ENCODE data around the gene MESP1. TPM values are rescaled to one million over a fixed set of nuclear protein-coding genes. Genes with fewer than 3 reads are reported as not detected.
"Not testable (repeated sequence)": the region's sequence is repeated elsewhere in the genome, so short reads cannot be mapped to it uniquely, and the experiment has no call there.

The MESP1 gene
- polyA plus RNA-seq, 1 experiment, result 0.49 TPM

- no peaks in the 10 kb centered on the region for H3K27me3 ChIP-seq (ENCODE audit: control insufficient read depth, insufficient read depth, low read length)
- H3K36me3 ChIP-seq (ENCODE audit: control insufficient read depth, insufficient read depth, low read length), result peaks cover 56% of the 10 kb centered on the region
- ChIA-PET CTCF (interaction anchor here (0.8 to 1.8 kb wide), 4 partner anchors 15 to 79 kb away, joined by 3 to 6 read pairs (median 5); no protein-coding TSS in a partner anchor), POLR2A (no interaction called here)
- TF ChIP-seq CTCF (IDR thresholded peaks at IDR 0.05; ENCODE audit: insufficient read depth, low read depth, low read length), result no peak
- no peak overlapping the region for H3K4me3 ChIP-seq (ENCODE audit: low read depth, low read length)
- DNase-seq (ENCODE audit: low read depth), result no peak
These were observed 44.9 kb upstream of the MESP1 start for GRCh38 chr15:89795996-89796395.

- ChIA-PET CTCF (interaction anchor here (1.0 to 1.8 kb wide), 3 partner anchors 14 to 80 kb away, joined by 4 to 6 read pairs (median 6); no protein-coding TSS in a partner anchor), POLR2A (interaction anchor here (0.6 kb wide), 1 partner anchor 14 kb away, joined by 5 read pairs; no protein-coding TSS in a partner anchor)
- no peaks in the 10 kb centered on the region for H3K27me3 ChIP-seq (ENCODE audit: control insufficient read depth, insufficient read depth, low read length)
- peaks cover 54% of the 10 kb centered on the region for H3K36me3 ChIP-seq (ENCODE audit: control insufficient read depth, insufficient read depth, low read length)
- no peak overlapping the region for H3K4me3 ChIP-seq (ENCODE audit: low read depth, low read length)
- TF ChIP-seq CTCF (IDR thresholded peaks at IDR 0.05; ENCODE audit: insufficient read depth, low read depth, low read length), result no peak
- no peak for DNase-seq (ENCODE audit: low read depth)
These were observed 43.7 kb upstream of the MESP1 start for GRCh38 chr15:89794627-89795241.

GRCh38 chr15:89792106-89792805 is 41.2 kb upstream of the MESP1 start:
- CTCF ChIA-PET, result interaction anchor here (0.6 to 1.4 kb wide), 2 partner anchors 14 to 137 kb away, joined by 3 read pairs; no protein-coding TSS in a partner anchor

GRCh38 chr15:89790661-89791060 is 39.6 kb upstream of the MESP1 start:
- no peak overlapping the region for H3K4me3 ChIP-seq (ENCODE audit: low read depth, low read length)
- H3K36me3 ChIP-seq (ENCODE audit: control insufficient read depth, insufficient read depth, low read length), result peaks cover 31% of the 10 kb centered on the region
- TF ChIP-seq CTCF (IDR thresholded peaks at IDR 0.05; ENCODE audit: insufficient read depth, low read depth, low read length), result no peak
- no peaks in the 10 kb centered on the region for H3K27me3 ChIP-seq (ENCODE audit: control insufficient read depth, insufficient read depth, low read length)
- DNase-seq (ENCODE audit: low read depth), result no peak
- ChIA-PET CTCF (interaction anchor here (1.6 kb wide), 1 partner anchor 84 kb away, joined by 5 read pairs; no protein-coding TSS in a partner anchor), POLR2A (no interaction called here)

More at GRCh38 chr15:89792106-89792805, 41.2 kb upstream of the MESP1 start:
- Histone ChIP-seq H3K36me3 (ENCODE audit: control insufficient read depth, insufficient read depth, low read length) (peaks cover 37% of the 10 kb centered on the region), H3K4me3 (ENCODE audit: low read depth, low read length) (no peak overlapping the region), H3K27me3 (ENCODE audit: control insufficient read depth, insufficient read depth, low read length) (no peaks in the 10 kb centered on the region)
- no peak for TF ChIP-seq CTCF (IDR thresholded peaks at IDR 0.05; ENCODE audit: insufficient read depth, low read depth, low read length)
- POLR2A ChIA-PET, result no interaction called here
- DNase-seq (ENCODE audit: low read depth), result no peak

GRCh38 chr15:89790206-89790605 is 39.2 kb upstream of the MESP1 start:
- peaks cover 30% of the 10 kb centered on the region for H3K36me3 ChIP-seq (ENCODE audit: control insufficient read depth, insufficient read depth, low read length)
- POLR2A ChIA-PET, result no interaction called here
- DNase-seq (ENCODE audit: low read depth), result no peak

GRCh38 chr15:89788585-89788984 is 37.5 kb upstream of the MESP1 start:
- POLR2A ChIA-PET; H3K27me3 ChIP-seq (ENCODE audit: control insufficient read depth, insufficient read depth, low read length); DNase-seq (ENCODE audit: low read depth); H3K4me3 ChIP-seq (ENCODE audit: low read depth, low read length): not testable (repeated sequence)
- CTCF ChIA-PET, result interaction anchor here (0.6 to 1.2 kb wide), 2 partner anchors 29 to 100 kb away, joined by 3 read pairs; no protein-coding TSS in a partner anchor
- peaks cover 33% of the 10 kb centered on the region for H3K36me3 ChIP-seq (ENCODE audit: control insufficient read depth, insufficient read depth, low read length)

More at GRCh38 chr15:89790206-89790605, 39.2 kb upstream of the MESP1 start:
- CTCF ChIA-PET, result interaction anchor here (1.6 kb wide), 1 partner anchor 85 kb away, joined by 5 read pairs; no protein-coding TSS in a partner anchor
- no peak for TF ChIP-seq CTCF (IDR thresholded peaks at IDR 0.05; ENCODE audit: insufficient read depth, low read depth, low read length)
- Histone ChIP-seq H3K27me3 (ENCODE audit: control insufficient read depth, insufficient read depth, low read length) (no peaks in the 10 kb centered on the region), H3K4me3 (ENCODE audit: low read depth, low read length) (no peak overlapping the region)

Data from BJ (cell line).